ENCODE measurements around the gene CACNA1C. TPM values are rescaled to one million over a fixed set of nuclear protein-coding genes. Genes with fewer than 3 reads are reported as not detected.
"Not testable (repeated sequence)": the region's sequence is repeated elsewhere in the genome, so short reads cannot be mapped to it uniquely, and the experiment has no call there.

Gene CACNA1C
- polyA plus RNA-seq, 5 donors = 10.1 to 15.2 (median 10.7) TPM

GRCh38 chr12:2682296-2683251, 629.8 kb downstream of the CACNA1C start:
- no peak for DNase-seq

- no peak for DNase-seq
Measured at GRCh38 chr12:2683283-2684025, 630.7 kb downstream of the CACNA1C start.

- DNase-seq = not testable (repeated sequence)
Measured at GRCh38 chr12:2684026-2684325, 631.2 kb downstream of the CACNA1C start.

- DNase-seq = not testable (repeated sequence)
Measured at GRCh38 chr12:2685620-2686279, 633.0 kb downstream of the CACNA1C start.

GRCh38 chr12:2686280-2686646, 633.5 kb downstream of the CACNA1C start:
- no peak for DNase-seq

- no peak for DNase-seq
Measured at GRCh38 chr12:2687058-2687457, 634.3 kb downstream of the CACNA1C start.

GRCh38 chr12:2687726-2688125, 634.9 kb downstream of the CACNA1C start:
- no peak for DNase-seq

- no peak for DNase-seq
Measured at GRCh38 chr12:2688381-2688931, 635.7 kb downstream of the CACNA1C start.

GRCh38 chr12:2689393-2689792, 636.6 kb downstream of the CACNA1C start:
- DNase-seq = no peak

- no peak for DNase-seq
Measured at GRCh38 chr12:2689879-2690278, 637.1 kb downstream of the CACNA1C start.

GRCh38 chr12:2690348-2691005, 637.7 kb downstream of the CACNA1C start:
- no peak for DNase-seq

- DNase-seq = peak in 1 of 2 donors; percentile 27
Measured at GRCh38 chr12:2691006-2691344, 638.2 kb downstream of the CACNA1C start.

GRCh38 chr12:2691345-2692071, 638.7 kb downstream of the CACNA1C start:
- DNase-seq = no peak

- DNase-seq = no peak
Measured at GRCh38 chr12:2692080-2692479, 639.3 kb downstream of the CACNA1C start.

GRCh38 chr12:2693244-2693860, 640.6 kb downstream of the CACNA1C start:
- DNase-seq = no peak

GRCh38 chr12:2693980-2694610, 641.3 kb downstream of the CACNA1C start:
- no peak for DNase-seq

- DNase-seq = no peak
Measured at GRCh38 chr12:2696136-2696535, 643.3 kb downstream of the CACNA1C start.

GRCh38 chr12:2697057-2697800, 644.4 kb downstream of the CACNA1C start:
- DNase-seq = no peak

- DNase-seq = no peak
Measured at GRCh38 chr12:2698566-2698965, 645.8 kb downstream of the CACNA1C start.
